Hepatocyte (in vitro differentiated cells): Measurements from ENCODE around the gene EYS. TPM values are rescaled to one million over a fixed set of nuclear protein-coding genes. Genes with fewer than 3 reads are reported as not detected.

Source experiments
- DNase-seq: peaks from one replicate; pipeline ENCODE4 v3.0.0-alpha.2; 2016; ENCODE audit warnings: low spot score
- H2AFZ ChIP-seq: fragments of 200-600 bp; sonication (generic); 2 replicates; pipeline ENCODE4 v1.6.0; 2016; ENCODE audit warnings: antibody characterized with exemption, mild to moderate bottlenecking
- H3K27ac ChIP-seq: fragments of 200-600 bp; sonication (generic); 2 replicates; pipeline ENCODE4 v1.5.1; 2016; ENCODE audit warnings: mild to moderate bottlenecking
- H3K27me3 ChIP-seq: fragments of 200-600 bp; sonication (generic); 2 replicates; pipeline ENCODE4 v1.6.1; 2016
- H3K36me3 ChIP-seq: fragments of 200-600 bp; sonication (generic); replicated peaks from 2 replicates; pipeline ENCODE4 v1.5.1; 2016; ENCODE audit warnings: low read depth; ENCODE audit not compliant: insufficient read depth
- H3K4me1 ChIP-seq: fragments of 200-600 bp; sonication (generic); 2 replicates; pipeline ENCODE4 v1.5.1; 2016; ENCODE audit warnings: mild to moderate bottlenecking, moderate library complexity; ENCODE audit not compliant: insufficient read depth
- H3K4me2 ChIP-seq: fragments of 200-600 bp; sonication (generic); 2 replicates; pipeline ENCODE4 v1.6.0; 2016
- H3K4me3 ChIP-seq: fragments of 200-600 bp; sonication (generic); 2 replicates; pipeline ENCODE4 v1.5.1; 2016; ENCODE audit warnings: mild to moderate bottlenecking
- H3K79me2 ChIP-seq: fragments of 200-600 bp; sonication (generic); 2 replicates; pipeline ENCODE4 v1.6.0; 2017; ENCODE audit warnings: mild to moderate bottlenecking
- H3K9me2 ChIP-seq: fragments of 200-600 bp; sonication (generic); replicated peaks from 2 replicates; pipeline ENCODE4 v1.6.0; 2017; ENCODE audit warnings: mild to moderate bottlenecking; ENCODE audit not compliant: insufficient read depth
- H3K9me3 ChIP-seq: fragments of 200-600 bp; sonication (generic); 2 replicates; pipeline ENCODE4 v1.5.1; 2016; ENCODE audit warnings: low read depth, mild to moderate bottlenecking
- H4K20me1 ChIP-seq: fragments of 200-600 bp; sonication (generic); 2 replicates; pipeline ENCODE4 v1.6.0; 2016; ENCODE audit warnings: mild to moderate bottlenecking; ENCODE audit not compliant: insufficient read depth, poor library complexity, severe bottlenecking
- EZH2 ChIP-seq: fragments of 200-600 bp; sonication (generic); IDR thresholded peaks from 2 replicates; pipeline ENCODE4 v1.6.1; 2016; ENCODE audit warnings: antibody characterized with exemption, mild to moderate bottlenecking, borderline replicate concordance
- EZH2phosphoT487 ChIP-seq: fragments of 200-600 bp; sonication (generic); IDR thresholded peaks from one replicate; pipeline ENCODE4 v1.6.1; 2018; ENCODE audit warnings: antibody characterized with exemption, mild to moderate bottlenecking, low read depth, moderate library complexity; ENCODE audit not compliant: unreplicated experiment, severe bottlenecking
- WGBS: methylation state at CpG from one replicate; pipeline ENCODE4 v1.1.6; 2016; ENCODE audit warnings: low lambda C conversion rate; ENCODE audit errors: missing lambda C conversion rate; 5-methylcytosine and 5-hydroxymethylcytosine counted together
- polyA plus RNA-seq: library from polyadenylated mRNA; unstranded; fragments of >200 nt; fragmentation: Nextera tagmentation; extraction: Ambion mirVana; gene quantifications from 2 replicates; pipeline ENCODE4 v1.2.1, GENCODE V29; 2016
- total RNA-seq: library from RNA; depleted of rRNA; stranded (reverse); fragments of >200 nt; gene quantifications from 2 replicates; pipeline ENCODE4 v1.2.3, GENCODE V29; 2014
- TF ChIP-seq, protein P1 (sequence below): fragments of 200-600 bp; sonication (generic); IDR thresholded peaks from 2 replicates; pipeline ENCODE4 v1.5.1; 2016; ENCODE audit warnings: antibody characterized with exemption, mild to moderate bottlenecking; ENCODE audit not compliant: poor library complexity

The EYS gene
- total and polyA plus RNA-seq, 2 experiments from 2014 or later = 0.57 to 0.68 TPM

DNA sequence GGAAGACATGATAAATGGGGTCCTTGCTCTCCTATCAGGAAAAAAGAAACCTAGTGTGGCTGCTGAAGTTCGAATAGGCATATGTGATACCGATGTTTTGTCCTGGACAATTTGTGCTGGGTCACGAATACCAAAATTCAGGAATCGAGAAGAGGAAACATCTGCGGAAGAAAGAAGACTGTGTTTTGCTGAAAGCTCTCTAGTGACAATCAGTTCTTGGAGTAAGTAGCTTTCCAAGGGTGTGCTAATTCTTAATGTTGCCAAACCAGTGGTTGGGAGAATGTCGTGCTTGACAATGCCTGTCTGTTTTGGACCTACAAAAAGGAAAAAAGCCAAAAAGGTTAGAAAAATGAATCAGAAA is 1115.4 kb downstream of the EYS start:
- Histone ChIP-seq H3K9me2 (no peaks in the 10 kb centered on the region), H3K79me2 (no peaks in the 10 kb centered on the region), H3K4me3 (no peak overlapping the region), H3K27me3 (no peaks in the 10 kb centered on the region), H3K36me3 (no peaks in the 10 kb centered on the region), H3K4me1 (no peaks in the 10 kb centered on the region), H3K9me3 (no peaks in the 10 kb centered on the region), H3K4me2 (no peak overlapping the region), H4K20me1 (no peaks in the 10 kb centered on the region), H3K27ac (no peak overlapping the region), H2AFZ (no peak overlapping the region)
- no peak for TF ChIP-seq EZH2
- TF ChIP-seq EZH2phosphoT487 = no peak
- TF ChIP-seq, protein P1, sequence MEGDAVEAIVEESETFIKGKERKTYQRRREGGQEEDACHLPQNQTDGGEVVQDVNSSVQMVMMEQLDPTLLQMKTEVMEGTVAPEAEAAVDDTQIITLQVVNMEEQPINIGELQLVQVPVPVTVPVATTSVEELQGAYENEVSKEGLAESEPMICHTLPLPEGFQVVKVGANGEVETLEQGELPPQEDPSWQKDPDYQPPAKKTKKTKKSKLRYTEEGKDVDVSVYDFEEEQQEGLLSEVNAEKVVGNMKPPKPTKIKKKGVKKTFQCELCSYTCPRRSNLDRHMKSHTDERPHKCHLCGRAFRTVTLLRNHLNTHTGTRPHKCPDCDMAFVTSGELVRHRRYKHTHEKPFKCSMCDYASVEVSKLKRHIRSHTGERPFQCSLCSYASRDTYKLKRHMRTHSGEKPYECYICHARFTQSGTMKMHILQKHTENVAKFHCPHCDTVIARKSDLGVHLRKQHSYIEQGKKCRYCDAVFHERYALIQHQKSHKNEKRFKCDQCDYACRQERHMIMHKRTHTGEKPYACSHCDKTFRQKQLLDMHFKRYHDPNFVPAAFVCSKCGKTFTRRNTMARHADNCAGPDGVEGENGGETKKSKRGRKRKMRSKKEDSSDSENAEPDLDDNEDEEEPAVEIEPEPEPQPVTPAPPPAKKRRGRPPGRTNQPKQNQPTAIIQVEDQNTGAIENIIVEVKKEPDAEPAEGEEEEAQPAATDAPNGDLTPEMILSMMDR = no peak
- 93% methylated on average over 6 of the region's 6 CpGs for WGBS
- DNase-seq = no peak

DNA sequence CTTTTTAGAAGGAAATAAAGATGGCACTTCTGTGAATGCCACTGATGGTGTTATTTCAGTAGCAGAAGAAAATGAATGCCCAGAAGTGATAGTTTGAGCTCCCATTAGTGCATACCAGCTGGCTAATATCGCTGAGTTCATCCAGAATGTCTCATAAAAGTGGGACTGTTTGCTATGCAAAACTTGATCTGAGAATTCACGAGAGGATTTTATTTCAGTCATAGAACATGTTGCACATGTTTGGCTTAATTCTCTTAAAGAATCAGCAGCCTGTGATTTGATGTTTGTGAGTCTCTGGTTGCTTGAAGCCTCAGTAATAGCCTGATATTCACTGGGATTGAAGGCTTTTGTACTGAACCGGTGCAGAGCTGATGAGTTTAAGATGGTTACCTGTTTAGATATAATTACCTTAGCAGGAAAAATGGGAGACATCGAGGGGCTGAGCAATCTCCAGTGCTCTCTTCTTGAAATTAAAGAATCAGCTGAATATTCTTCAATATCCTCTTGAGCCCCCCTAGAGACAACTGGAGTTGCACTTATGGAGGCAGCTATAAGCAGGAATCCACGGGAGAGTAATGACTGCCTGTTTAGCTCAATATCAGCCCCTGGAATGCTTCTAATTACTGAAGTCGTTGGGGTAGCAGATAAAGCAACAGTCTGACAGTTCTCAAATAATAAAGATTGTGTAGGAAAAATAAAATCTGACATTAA is 1115.9 kb downstream of the EYS start:
- 65% methylated on average over 6 of the region's 6 CpGs for WGBS
- Histone ChIP-seq H3K4me1 (no peaks in the 10 kb centered on the region), H3K4me3 (no peak overlapping the region), H4K20me1 (no peaks in the 10 kb centered on the region), H3K9me2 (no peaks in the 10 kb centered on the region), H3K27ac (no peak overlapping the region), H3K4me2 (no peak overlapping the region), H3K27me3 (no peaks in the 10 kb centered on the region), H2AFZ (no peak overlapping the region), H3K79me2 (no peaks in the 10 kb centered on the region), H3K9me3 (no peaks in the 10 kb centered on the region), H3K36me3 (no peaks in the 10 kb centered on the region)
- no peak for TF ChIP-seq EZH2phosphoT487
- no peak for DNase-seq

- 92% methylated on average over 3 of the region's 3 CpGs for WGBS
- Histone ChIP-seq H3K27ac (no peak overlapping the region), H3K9me2 (no peaks in the 10 kb centered on the region), H3K79me2 (no peaks in the 10 kb centered on the region), H2AFZ (no peak overlapping the region), H3K4me2 (no peak overlapping the region), H4K20me1 (no peaks in the 10 kb centered on the region), H3K27me3 (no peaks in the 10 kb centered on the region), H3K4me1 (no peaks in the 10 kb centered on the region), H3K4me3 (no peak overlapping the region), H3K36me3 (no peaks in the 10 kb centered on the region), H3K9me3 (no peaks in the 10 kb centered on the region)
- TF ChIP-seq, protein P1 = no peak
- DNase-seq = no peak
These were observed 1117.1 kb downstream of the EYS start for GRCh38 chr6:64589961-64590360.

DNA sequence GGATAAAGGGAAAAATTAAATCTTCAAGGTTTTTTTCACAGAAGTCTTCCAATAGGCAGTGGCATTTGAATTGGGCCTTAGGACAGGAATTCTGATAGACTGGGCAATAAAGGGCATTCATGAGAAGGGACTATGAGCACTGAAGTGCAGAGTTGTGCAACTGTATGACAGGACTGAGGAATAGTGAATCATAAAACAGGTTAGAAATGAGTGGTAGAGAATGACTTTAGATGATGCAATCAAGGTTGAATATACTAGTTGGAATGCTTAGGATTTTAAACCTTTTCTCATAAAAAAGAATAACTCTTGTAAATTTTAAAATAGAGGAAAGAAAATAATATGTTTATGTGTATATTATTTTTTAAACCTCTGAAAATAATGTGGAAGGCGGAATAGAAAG is 1126.7 kb downstream of the EYS start:
- H3K9me3 ChIP-seq = no peaks in the 10 kb centered on the region
- H3K27me3 ChIP-seq = no peaks in the 10 kb centered on the region
- no peaks in the 10 kb centered on the region for H4K20me1 ChIP-seq
- peak; percentile 25 for DNase-seq
- H3K36me3 ChIP-seq = no peaks in the 10 kb centered on the region
- H3K4me1 ChIP-seq = no peaks in the 10 kb centered on the region
- H3K27ac ChIP-seq = no peak overlapping the region
- no peaks in the 10 kb centered on the region for H3K79me2 ChIP-seq
- no peak overlapping the region for H3K4me2 ChIP-seq
- no peak overlapping the region for H2AFZ ChIP-seq
- TF ChIP-seq EZH2phosphoT487 = no peak
- no peak for TF ChIP-seq EZH2
- TF ChIP-seq, protein P1 = no peak
- 90% methylated on average over 1 of the region's 1 CpG for WGBS
- no peak overlapping the region for H3K4me3 ChIP-seq
- no peaks in the 10 kb centered on the region for H3K9me2 ChIP-seq
